Left cardiac atrium (tissue), 4 donors: ENCODE data around the gene PAK1. TPM values are rescaled to one million over a fixed set of nuclear protein-coding genes. Genes with fewer than 3 reads are reported as not detected.

Source experiments
- ATAC-seq, 2 donors: fragments of 200-7000 bp; cut with Tn5 transposase; one replicate each; pipeline ENCODE4 v1.9.1; 2020; ENCODE audit warnings: mild to moderate bottlenecking in 2 of 2, moderate library complexity in 2 of 2
- DNase-seq: peaks from one replicate; pipeline ENCODE4 v3.0.0-alpha.2; 2020
- intact Hi-C, 2 donors: fragments of 100-400 bp; cut with DNase I; formaldehyde crosslinking; loops; one replicate each; pipeline versions ENCODE4 v1.14.1 to v1.15.1; 2022 to 2023
- total RNA-seq, 2 donors: library from RNA; stranded (reverse); fragmentation: NEBNext Ultra II Directional; extraction: Animal tissue kit (Norgen Biotek cat#: 25700); gene quantifications; one replicate each; pipeline ENCODE4 v1.2.1, GENCODE V29; 2021
- donor health status: DM: no; HTN: yes; CAD: no.
- donor health status: DM: no; HTN: yes; CAD: no; lungs with severe emphysema.
- donor health status: DM: yes; HTN: yes; CAD: no.
- donor health status: Dilated cardiomyopathy.

The PAK1 gene
- total RNA-seq, 2 donors from 2014 or later, result 17.1 to 20.3 TPM

- DNase-seq (no peak), ATAC-seq (no peak)
- intact Hi-C loops, result no loop called here
These were observed 13.9 kb upstream of the PAK1 start for GRCh38 chr11:77487790-77488189.

GRCh38 chr11:77479746-77480352 lies 6.0 kb upstream of the PAK1 start:
- ATAC-seq (no peak), DNase-seq (no peak)
- intact Hi-C loops, result no loop called here

- DNase-seq (no peak), ATAC-seq (no peak)
- intact Hi-C loops, result no loop called here
These were observed 1.3 kb upstream of the PAK1 start for GRCh38 chr11:77475206-77475605.

GRCh38 chr11:77474684-77475060 lies 778 bp upstream of the PAK1 start:
- ATAC-seq (no peak), DNase-seq (no peak)
- intact Hi-C loops, result no loop called here

- DNase-seq (peak; percentile 53), ATAC-seq (peak; percentile 73 to 87)
- intact Hi-C loops, result no loop called here
These were observed 698 bp downstream of the PAK1 start for GRCh38 chr11:77472991-77473800.

GRCh38 chr11:77471558-77472193 lies 2.2 kb downstream of the PAK1 start:
- no peak for ATAC-seq
- intact Hi-C loops, result no loop called here
- DNase-seq, result no peak

- no peak for ATAC-seq
- intact Hi-C loops, result no loop called here
- DNase-seq, result no peak
These were observed 2.9 kb downstream of the PAK1 start for GRCh38 chr11:77470971-77471370.

- ATAC-seq (no peak), DNase-seq (no peak)
- intact Hi-C loops, result no loop called here
These were observed 3.4 kb downstream of the PAK1 start for GRCh38 chr11:77470504-77470903.

- ATAC-seq, result no peak
- no peak for DNase-seq
- intact Hi-C loops, result no loop called here
These were observed 5.4 kb downstream of the PAK1 start for GRCh38 chr11:77468527-77468926.

- no peak for DNase-seq
- no peak for ATAC-seq
- intact Hi-C loops, result no loop called here
These were observed 5.9 kb downstream of the PAK1 start for GRCh38 chr11:77467993-77468392.

GRCh38 chr11:77467233-77467632 lies 6.7 kb downstream of the PAK1 start:
- intact Hi-C loops, result no loop called here
- DNase-seq, result no peak
- ATAC-seq, result no peak

- intact Hi-C loops, result no loop called here
- ATAC-seq (no peak), DNase-seq (no peak)
These were observed 16.6 kb downstream of the PAK1 start for GRCh38 chr11:77457340-77457739.

- DNase-seq (no peak), ATAC-seq (no peak)
- intact Hi-C loops, result no loop called here
These were observed 18.2 kb downstream of the PAK1 start for GRCh38 chr11:77455740-77456139.

- intact Hi-C loops, result no loop called here
- ATAC-seq, result peak in 1 of 2 donors; percentile 36
These were observed 18.8 kb downstream of the PAK1 start for GRCh38 chr11:77454867-77455655.

GRCh38 chr11:77450227-77450626 lies 23.7 kb downstream of the PAK1 start:
- no peak for DNase-seq
- intact Hi-C loops, result no loop called here
- no peak for ATAC-seq

More at GRCh38 chr11:77454867-77455655, 18.8 kb downstream of the PAK1 start:
- no peak for DNase-seq

GRCh38 chr11:77449784-77450183 lies 24.1 kb downstream of the PAK1 start:
- intact Hi-C loops, result no loop called here
- DNase-seq (no peak), ATAC-seq (no peak)

- DNase-seq, result no peak
- no peak for ATAC-seq
- intact Hi-C loops, result no loop called here
These were observed 24.8 kb downstream of the PAK1 start for GRCh38 chr11:77449060-77449521.

- DNase-seq (no peak), ATAC-seq (no peak)
- intact Hi-C loops, result no loop called here
These were observed 25.6 kb downstream of the PAK1 start for GRCh38 chr11:77448269-77448668.

GRCh38 chr11:77446911-77447629 lies 26.8 kb downstream of the PAK1 start:
- no peak for DNase-seq
- no peak for ATAC-seq
- intact Hi-C loops, result no loop called here
